Spleen (tissue), 11 donors: ENCODE results near the gene DAPK2. TPM values are rescaled to one million over a fixed set of nuclear protein-coding genes. Genes with fewer than 3 reads are reported as not detected.

ENCODE experiments used
- DNase-seq: peaks from one replicate; pipeline ENCODE4 v3.0.0-alpha.2; 2020
- H3K27ac ChIP-seq, 8 donors: fragments of 200-600 bp; sonication (generic) in 7 of 8; 1 replicate in 4 of 8; 2 replicates in 4 of 8; pipeline versions ENCODE4 v1.5.0 to v1.8.0; 2016 to 2021; ENCODE audit warnings: inconsistent platforms in 4 of 8, mild to moderate bottlenecking in 4 of 8, moderate library complexity in 1 of 8
- H3K27me3 ChIP-seq, 7 donors: fragments of 200-600 bp; sonication (generic) in 6 of 7; replicated peaks in 1 of 7; 1 replicate in 4 of 7; 2 replicates in 3 of 7; pipeline versions ENCODE4 v1.5.0 to v1.8.0; 2016 to 2021; ENCODE audit warnings: inconsistent platforms in 3 of 7, mild to moderate bottlenecking in 1 of 7
- H3K36me3 ChIP-seq, 6 donors: fragments of 200-600 bp; sonication (generic) in 5 of 6; 1 replicate in 4 of 6; 2 replicates in 2 of 6; pipeline versions ENCODE4 v1.5.0 to v1.8.0; 2016 to 2021; ENCODE audit warnings: inconsistent platforms in 2 of 6
- H3K4me1 ChIP-seq, 6 donors: fragments of 200-600 bp; sonication (generic) in 5 of 6; 1 replicate in 3 of 6; 2 replicates in 3 of 6; pipeline versions ENCODE4 v1.5.0 to v1.8.0; 2016 to 2021; ENCODE audit warnings: inconsistent platforms in 3 of 6
- H3K4me3 ChIP-seq, 8 donors: fragments of 200-600 bp; sonication (generic) in 7 of 8; 1 replicate in 4 of 8; 2 replicates in 4 of 8; pipeline versions ENCODE4 v1.5.0 to v1.8.0; 2016 to 2021; ENCODE audit warnings: inconsistent platforms in 4 of 8, mild to moderate bottlenecking in 4 of 8, moderate library complexity in 2 of 8
- H3K9me3 ChIP-seq, 8 donors: fragments of 200-600 bp; sonication (generic) in 7 of 8; 1 replicate in 4 of 8; 2 replicates in 4 of 8; pipeline versions ENCODE4 v1.5.0 to v1.8.0; 2016 to 2021; ENCODE audit warnings: inconsistent platforms in 4 of 8
- POLR2A ChIP-seq, 3 donors: fragments of 450-650 bp; IDR thresholded peaks; one replicate each; pipeline ENCODE4 v1.5.1; 2017; ENCODE audit warnings: antibody characterized with exemption in 3 of 3, mild to moderate bottlenecking in 1 of 3
- POLR2AphosphoS5 ChIP-seq, 3 donors: sonication (generic); formaldehyde crosslinking; IDR thresholded peaks; one replicate each; pipeline ENCODE4 v1.5.1; 2017; ENCODE audit warnings: antibody characterized with exemption in 3 of 3
- WGBS, 5 donors: extraction: QIAGEN DNeasy Blood & Tissue Kit in 3 of 5; methylation state at CpG; one replicate each; pipeline versions ENCODE4 v1.1.5 to v1.1.7; 2013 to 2018; 5-methylcytosine and 5-hydroxymethylcytosine counted together
- intact Hi-C: fragments of 100-400 bp; cut with DNase I; formaldehyde crosslinking; loops from one replicate; pipeline ENCODE4 v1.15.0; 2023; ENCODE audit warnings: low total_unique reads
- polyA plus RNA-seq, 3 donors: library from polyadenylated mRNA; stranded (reverse); fragments of 200-250 nt; gene quantifications; one replicate each; pipeline ENCODE4 v1.2.1, GENCODE V29; 2013
- total RNA-seq, 7 donors: library from RNA; depleted of rRNA in 3 of 7; stranded (reverse); fragments of >200 nt in 3 of 7; fragmentation: NEBNext Ultra II Directional in 4 of 7; extraction: Animal tissue kit (Norgen Biotek cat#: 25700) in 4 of 7; gene quantifications; one replicate each; pipeline versions ENCODE4 v1.1.0 to v1.2.1, GENCODE V29; 2016 to 2021
- TF ChIP-seq, protein P1 (sequence below), 11 experiments: fragments of 200-600 bp in 7 of 11; fragments of 450-650 bp in 4 of 11; sonication (generic) in 4 of 11; IDR thresholded peaks in 8 of 11; conservative IDR thresholded peaks in 3 of 11; 1 replicate in 7 of 11; 2 replicates in 4 of 11; pipeline versions ENCODE4 v1.4.0 to v1.8.0; 2016 to 2021; ENCODE audit warnings: antibody characterized with exemption in 11 of 11, inconsistent platforms in 4 of 11, mild to moderate bottlenecking in 1 of 11
- donor health status: healthy with polysubstance abuse.
- donor health status: DM: no; HTN: no; CAD: no; lungs with moderate emphysema.
- donor health status: DM: no; HTN: no; CAD: no.
- donor health status: Bipolar disorder and iron deficiency.
- donor health status: healthy.
- donor health status: DM: no; HTN: no; CAD: no.
- donor health status: DM: yes; HTN: yes; CAD: no.

Gene DAPK2
- total and polyA plus RNA-seq, 10 donors, result 4.9 to 38.3 (median 15.5) TPM

DNA sequence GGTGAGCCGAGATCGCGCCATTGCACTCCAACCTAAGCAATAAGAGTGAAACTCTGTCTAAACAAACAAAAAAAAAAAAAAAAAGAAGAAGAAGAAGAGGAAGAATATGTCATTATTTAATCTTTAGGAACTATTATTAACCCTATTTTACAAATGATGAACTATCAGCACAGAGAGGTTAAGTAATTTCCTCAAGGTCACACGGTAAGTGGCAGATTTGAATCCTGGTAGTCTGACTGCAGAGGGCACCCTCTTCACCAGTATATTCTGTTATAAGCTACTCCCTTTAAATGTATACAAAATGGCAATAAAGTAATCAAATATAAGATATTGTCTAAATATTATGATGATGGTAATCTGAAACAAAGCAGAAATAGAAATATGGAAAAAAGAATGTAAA lies 135.1 kb downstream of the DAPK2 start:
- Histone ChIP-seq H3K4me3 (no peak overlapping the region), H3K4me1 (peaks cover 18 to 57% (median 30%) of the 10 kb centered on the region in 6 donors), H3K27ac (no peak overlapping the region), H3K9me3 (no peaks in the 10 kb centered on the region), H3K36me3 (peaks cover 0 to 46% (median 0%) of the 10 kb centered on the region in 6 donors), H3K27me3 (no peaks in the 10 kb centered on the region)
- WGBS, 5 donors, result 73 to 91% (median 85%) methylated on average over 4 of the region's 4 CpGs
- TF ChIP-seq POLR2A (IDR thresholded peaks at IDR 0.05), result no peak
- TF ChIP-seq POLR2AphosphoS5 (IDR thresholded peaks at IDR 0.05), result no peak
- TF ChIP-seq, protein P1, sequence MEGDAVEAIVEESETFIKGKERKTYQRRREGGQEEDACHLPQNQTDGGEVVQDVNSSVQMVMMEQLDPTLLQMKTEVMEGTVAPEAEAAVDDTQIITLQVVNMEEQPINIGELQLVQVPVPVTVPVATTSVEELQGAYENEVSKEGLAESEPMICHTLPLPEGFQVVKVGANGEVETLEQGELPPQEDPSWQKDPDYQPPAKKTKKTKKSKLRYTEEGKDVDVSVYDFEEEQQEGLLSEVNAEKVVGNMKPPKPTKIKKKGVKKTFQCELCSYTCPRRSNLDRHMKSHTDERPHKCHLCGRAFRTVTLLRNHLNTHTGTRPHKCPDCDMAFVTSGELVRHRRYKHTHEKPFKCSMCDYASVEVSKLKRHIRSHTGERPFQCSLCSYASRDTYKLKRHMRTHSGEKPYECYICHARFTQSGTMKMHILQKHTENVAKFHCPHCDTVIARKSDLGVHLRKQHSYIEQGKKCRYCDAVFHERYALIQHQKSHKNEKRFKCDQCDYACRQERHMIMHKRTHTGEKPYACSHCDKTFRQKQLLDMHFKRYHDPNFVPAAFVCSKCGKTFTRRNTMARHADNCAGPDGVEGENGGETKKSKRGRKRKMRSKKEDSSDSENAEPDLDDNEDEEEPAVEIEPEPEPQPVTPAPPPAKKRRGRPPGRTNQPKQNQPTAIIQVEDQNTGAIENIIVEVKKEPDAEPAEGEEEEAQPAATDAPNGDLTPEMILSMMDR (IDR thresholded peaks at IDR 0.05 in 8 of 11, conservative IDR thresholded peaks at IDR 0.05 in 3 of 11), result no peak
- DNase-seq, result no peak
- intact Hi-C loops, result no loop called here

DNA sequence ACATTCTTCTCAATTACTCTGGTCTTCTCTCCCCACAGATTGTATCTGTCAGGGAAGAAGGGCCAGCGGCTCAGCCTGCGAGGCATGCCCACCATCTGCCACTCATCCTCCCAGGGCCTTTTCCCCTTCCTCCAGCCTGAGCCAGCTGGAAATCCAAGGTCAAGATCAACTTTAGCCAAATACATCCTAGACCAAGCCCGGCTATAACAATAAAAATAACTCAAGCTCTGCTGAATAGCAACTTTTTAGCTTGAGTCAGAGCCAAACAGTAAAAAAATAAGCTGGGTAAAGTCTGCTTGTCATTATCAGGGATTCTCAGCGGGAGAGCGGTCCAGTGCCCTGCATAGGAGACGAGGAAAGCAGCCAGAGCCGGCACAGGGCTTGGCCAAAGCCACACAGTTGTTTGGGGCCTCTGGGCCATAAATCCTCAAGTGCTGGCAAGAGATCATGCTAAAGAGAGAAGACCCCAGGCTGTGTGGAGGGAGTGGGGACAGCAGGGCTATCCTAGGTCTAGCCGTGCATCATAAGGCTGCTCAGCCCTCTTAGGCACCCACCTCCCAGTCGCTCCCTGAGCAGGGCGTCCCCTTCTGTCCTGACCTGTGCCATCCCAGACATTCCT lies 136.4 kb downstream of the DAPK2 start:
- intact Hi-C loops, result no loop called here
- TF ChIP-seq, protein P1 (IDR thresholded peaks at IDR 0.05 in 8 of 11, conservative IDR thresholded peaks at IDR 0.05 in 3 of 11), result no peak
- TF ChIP-seq POLR2A (IDR thresholded peaks at IDR 0.05), result no peak
- peak in 1 of 3 donors; percentile 41 for TF ChIP-seq POLR2AphosphoS5 (IDR thresholded peaks at IDR 0.05)
- H3K36me3 ChIP-seq, result peaks cover 0 to 46% (median 0%) of the 10 kb centered on the region in 6 donors
- peaks cover 19 to 61% (median 38%) of the 10 kb centered on the region in 6 donors for H3K4me1 ChIP-seq
- peak overlapping the region in 7 of 8 donors; percentile 51 to 76 (median 64) for H3K27ac ChIP-seq
- H3K27me3 ChIP-seq, result no peaks in the 10 kb centered on the region
- DNase-seq, result peak; percentile 30
- H3K4me3 ChIP-seq, result no peak overlapping the region
- WGBS, 5 donors, result 52 to 79% (median 70%) methylated on average over 10 of the region's 10 CpGs
- H3K9me3 ChIP-seq, result no peaks in the 10 kb centered on the region

GRCh38 chr15:63908991-63909390 lies 137.3 kb downstream of the DAPK2 start:
- Histone ChIP-seq H3K9me3 (no peaks in the 10 kb centered on the region), H3K4me1 (peaks cover 19 to 71% (median 42%) of the 10 kb centered on the region in 6 donors), H3K36me3 (peaks cover 0 to 46% (median 0%) of the 10 kb centered on the region in 6 donors), H3K4me3 (no peak overlapping the region), H3K27me3 (no peaks in the 10 kb centered on the region), H3K27ac (peak overlapping the region in 6 of 8 donors; percentile 26 to 76 (median 64))
- no peak for TF ChIP-seq POLR2AphosphoS5 (IDR thresholded peaks at IDR 0.05)
- TF ChIP-seq POLR2A (IDR thresholded peaks at IDR 0.05), result no peak
- TF ChIP-seq, protein P1 (IDR thresholded peaks at IDR 0.05 in 8 of 11, conservative IDR thresholded peaks at IDR 0.05 in 3 of 11), result no peak
- no peak for DNase-seq
- 34 to 66% (median 61%) methylated on average over 2 of the region's 2 CpGs for WGBS, 5 donors
- intact Hi-C loops, result no loop called here

DNA sequence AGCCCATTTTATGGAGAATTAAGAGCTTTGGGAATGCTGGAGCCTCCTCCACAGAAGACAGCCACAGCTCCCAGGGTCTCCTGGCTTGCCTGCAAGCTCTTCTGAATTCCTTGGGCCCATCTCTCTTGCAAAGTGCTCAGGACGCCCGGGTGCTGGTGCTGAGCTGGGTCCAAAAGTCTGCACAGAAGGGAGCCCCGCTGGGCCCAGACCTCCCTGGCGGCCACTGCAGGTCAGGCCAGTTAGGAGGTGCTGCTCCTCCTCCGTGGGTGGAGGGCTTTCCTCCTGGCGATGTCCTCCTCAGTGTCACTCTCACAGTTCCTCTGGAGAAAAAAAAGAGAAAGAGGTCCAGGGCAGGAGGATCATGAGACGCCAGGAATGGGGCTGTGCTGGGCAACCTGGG lies 138.0 kb downstream of the DAPK2 start:
- 92 to 97% (median 94%) methylated on average over 7 of the region's 7 CpGs for WGBS, 5 donors
- DNase-seq, result peak; percentile 63
- Histone ChIP-seq H3K27me3 (no peaks in the 10 kb centered on the region), H3K4me3 (no peak overlapping the region), H3K4me1 (peaks cover 19 to 76% (median 43%) of the 10 kb centered on the region in 6 donors), H3K9me3 (no peaks in the 10 kb centered on the region), H3K27ac (peak overlapping the region in 4 of 8 donors; percentile 26 to 76 (median 50)), H3K36me3 (peaks cover 0 to 46% (median 0%) of the 10 kb centered on the region in 6 donors)
- intact Hi-C loops, result no loop called here
- no peak for TF ChIP-seq POLR2A (IDR thresholded peaks at IDR 0.05)
- TF ChIP-seq, protein P1 (IDR thresholded peaks at IDR 0.05 in 8 of 11, conservative IDR thresholded peaks at IDR 0.05 in 3 of 11), result no peak
